ENCODE measurements around the gene IGF2BP1.
"Not testable (repeated sequence)": the region's sequence is repeated elsewhere in the genome, so short reads cannot be mapped to it uniquely, and the experiment has no call there.

Gene IGF2BP1

DNA sequence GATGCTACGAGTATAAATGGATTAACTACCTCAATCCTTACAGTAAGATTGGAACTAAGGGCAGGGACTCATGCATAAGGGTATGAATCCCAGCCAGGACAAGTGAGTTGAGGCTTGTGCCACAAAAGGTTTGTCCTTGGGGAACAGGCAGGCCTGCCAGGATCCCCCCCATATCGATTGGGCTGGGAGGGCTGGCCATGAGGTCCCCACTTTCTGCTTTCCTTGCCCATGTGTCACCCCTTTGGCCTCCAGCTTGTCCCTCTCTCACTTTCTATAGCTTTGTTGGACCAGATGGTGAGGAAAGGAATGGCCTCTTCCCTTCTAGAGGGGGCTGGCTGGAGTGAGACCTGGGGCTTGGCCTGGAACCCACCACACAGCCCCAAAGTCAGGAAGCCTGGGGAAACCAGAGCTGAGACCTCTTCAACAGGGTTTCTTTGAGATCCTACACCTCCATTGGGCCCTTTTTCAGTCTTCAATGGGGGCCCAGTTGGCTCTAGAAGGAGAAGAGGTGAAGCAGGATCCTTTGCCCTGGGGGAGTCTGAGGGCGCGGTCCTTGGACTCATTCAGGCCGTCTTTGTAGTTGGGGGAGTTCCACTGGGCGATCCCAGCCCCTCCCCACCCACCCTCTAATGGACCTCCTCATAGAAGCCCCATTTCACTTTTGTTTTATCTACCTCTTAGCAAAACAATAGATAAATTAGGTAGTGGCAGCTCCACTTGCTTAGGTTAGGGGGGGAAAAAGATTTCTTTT, 57.3 kb downstream of the IGF2BP1 start:
- no peak for DNase-seq (ENCODE audit: low read depth)

DNA sequence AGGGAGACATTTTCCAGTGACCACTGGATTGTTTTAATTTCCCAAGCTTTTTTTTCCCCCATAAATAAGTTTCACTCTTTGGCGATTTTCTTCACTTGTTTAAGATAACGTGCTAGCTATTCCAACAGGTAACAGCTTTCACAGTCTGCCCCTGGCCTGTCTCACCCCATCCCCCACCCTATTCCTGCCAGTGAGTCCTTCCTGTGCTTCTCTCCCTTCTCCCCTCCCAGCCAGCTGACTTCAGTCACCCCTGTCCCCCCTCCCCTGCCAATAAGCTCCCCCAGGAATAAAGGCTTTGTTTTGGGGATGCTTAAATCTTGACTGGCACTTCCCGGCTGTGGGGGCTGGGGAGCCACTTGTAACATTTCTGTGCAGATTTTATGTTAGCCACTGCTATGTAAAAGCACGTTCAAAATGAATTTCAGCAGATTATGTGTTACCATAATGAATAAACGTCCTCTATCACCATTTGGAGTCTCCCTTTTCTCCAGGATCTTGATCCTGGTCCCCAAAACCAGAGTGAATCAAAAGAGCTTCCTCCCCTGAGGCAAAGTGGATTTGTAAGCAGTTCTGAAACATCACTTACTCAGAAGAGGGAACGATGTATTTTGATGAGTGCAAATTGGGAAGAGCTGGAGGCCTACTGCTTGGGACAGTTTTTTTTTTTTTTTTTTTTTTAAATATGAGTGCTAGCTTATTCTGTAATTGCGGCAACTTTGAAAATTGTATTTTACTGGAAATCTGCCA, 58.2 kb downstream of the IGF2BP1 start:
- no peak for DNase-seq (ENCODE audit: low read depth)

DNA sequence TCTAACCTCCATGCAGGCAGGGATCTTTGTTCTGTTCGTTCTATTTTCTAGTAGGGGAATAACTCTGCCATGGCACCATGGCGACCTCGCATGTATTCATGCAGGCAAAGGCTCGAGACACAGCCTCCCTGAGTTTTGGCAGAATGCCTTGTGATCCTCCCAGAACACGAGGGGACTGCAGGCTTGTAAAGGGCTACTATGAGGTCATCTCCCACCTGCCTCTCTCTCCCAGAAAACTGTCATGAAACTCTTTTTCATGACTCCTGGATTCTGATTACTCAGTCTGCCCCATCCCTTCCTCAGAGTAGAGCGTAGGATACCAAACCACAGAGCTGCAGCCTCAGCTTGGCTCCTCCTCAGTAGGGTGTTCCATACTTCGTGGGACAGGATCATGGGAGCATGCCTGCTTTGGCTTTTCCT, 64.3 kb downstream of the IGF2BP1 start:
- DNase-seq (ENCODE audit: low read depth), result peak; percentile 49

- DNase-seq (ENCODE audit: low read depth), result no peak
Measured at GRCh38 chr17:49063652-49064051, 66.5 kb downstream of the IGF2BP1 start.

GRCh38 chr17:49067163-49067562, 70.0 kb downstream of the IGF2BP1 start:
- no peak for DNase-seq (ENCODE audit: low read depth)

- DNase-seq (ENCODE audit: low read depth), result peak; percentile 39
Measured at GRCh38 chr17:49069585-49070273, 72.5 kb downstream of the IGF2BP1 start.

- peak; percentile 56 for DNase-seq (ENCODE audit: low read depth)
Measured at GRCh38 chr17:49071106-49071505, 73.9 kb downstream of the IGF2BP1 start.

DNA sequence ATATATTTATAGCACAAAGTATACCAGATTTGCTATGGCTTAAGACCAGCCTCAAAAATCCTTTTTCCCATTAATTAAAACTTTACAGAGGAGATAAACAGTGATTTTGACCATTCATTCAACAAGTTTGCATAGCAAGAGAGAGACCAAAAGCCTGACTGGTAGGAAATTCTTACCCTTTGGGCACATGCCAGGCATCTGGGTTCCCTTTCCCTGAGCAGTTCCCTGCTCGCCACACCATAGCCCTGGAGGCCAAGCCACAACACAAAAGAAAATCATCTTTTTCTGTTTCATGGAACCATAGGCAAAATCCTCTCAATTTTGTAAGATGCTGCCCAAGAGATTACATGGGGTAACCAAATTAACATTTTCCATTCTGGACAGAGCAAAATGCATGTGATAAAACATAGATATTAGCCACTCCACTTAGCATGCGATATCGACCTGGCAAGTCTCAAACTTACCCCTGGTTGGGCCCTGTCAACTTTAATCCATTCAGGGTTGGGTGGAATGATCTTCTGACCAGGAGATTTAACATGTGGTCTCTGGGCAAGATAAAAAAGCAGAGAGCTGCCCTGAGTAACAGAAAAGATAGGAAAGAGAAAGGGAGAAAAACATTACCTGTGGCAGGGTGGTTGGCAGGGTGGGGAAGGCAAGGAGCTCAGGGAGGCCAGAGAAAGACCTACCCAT, 77.8 kb downstream of the IGF2BP1 start:
- DNase-seq (ENCODE audit: low read depth), result peak; percentile 82

GRCh38 chr17:49076573-49077384, 79.6 kb downstream of the IGF2BP1 start:
- DNase-seq (ENCODE audit: low read depth), result peak; percentile 91

DNA sequence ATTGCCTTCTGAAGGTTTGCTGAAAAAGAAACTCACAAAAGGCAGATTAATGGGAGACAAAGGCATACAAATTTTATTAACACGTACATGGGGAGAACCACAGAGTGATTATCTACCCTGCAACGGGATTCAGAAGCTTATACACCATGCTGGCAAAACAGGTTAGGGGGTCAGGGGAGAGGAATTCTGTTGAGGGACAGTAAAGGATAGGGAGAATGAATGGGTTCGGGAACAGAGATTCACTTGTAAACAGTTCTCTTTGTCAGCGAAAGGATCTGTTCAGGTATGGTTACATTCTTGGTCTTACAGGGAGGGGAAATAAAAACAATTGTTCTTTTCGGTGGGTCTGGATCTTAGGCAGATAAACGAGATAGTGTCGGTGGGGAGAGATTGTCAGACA, 81.1 kb downstream of the IGF2BP1 start:
- DNase-seq (ENCODE audit: low read depth), result no peak

GRCh38 chr17:49079840-49080663, 82.9 kb downstream of the IGF2BP1 start:
- no peak for DNase-seq (ENCODE audit: low read depth)

DNA sequence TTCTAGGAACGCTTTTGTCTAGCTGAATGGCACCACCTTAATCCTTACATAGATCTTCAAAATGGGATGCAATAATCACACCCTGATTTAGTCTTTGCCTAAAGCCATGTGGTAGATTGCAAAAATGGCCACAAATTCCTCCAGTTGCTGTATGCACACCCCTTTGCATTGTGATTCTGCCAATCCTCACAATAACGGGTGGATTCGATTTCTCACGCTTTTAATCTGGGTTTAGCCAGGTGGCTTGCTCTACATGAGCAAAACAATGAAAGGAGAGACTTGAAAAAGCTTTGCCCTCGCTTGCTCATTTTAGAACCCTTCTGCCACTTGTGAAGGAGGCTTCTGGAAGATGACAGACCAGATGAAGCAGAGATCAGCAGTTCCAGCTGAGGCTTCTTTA, 85.0 kb downstream of the IGF2BP1 start:
- no peak for DNase-seq (ENCODE audit: low read depth)

GRCh38 chr17:49085046-49085445, 87.9 kb downstream of the IGF2BP1 start:
- DNase-seq (ENCODE audit: low read depth), result not testable (repeated sequence)

DNA sequence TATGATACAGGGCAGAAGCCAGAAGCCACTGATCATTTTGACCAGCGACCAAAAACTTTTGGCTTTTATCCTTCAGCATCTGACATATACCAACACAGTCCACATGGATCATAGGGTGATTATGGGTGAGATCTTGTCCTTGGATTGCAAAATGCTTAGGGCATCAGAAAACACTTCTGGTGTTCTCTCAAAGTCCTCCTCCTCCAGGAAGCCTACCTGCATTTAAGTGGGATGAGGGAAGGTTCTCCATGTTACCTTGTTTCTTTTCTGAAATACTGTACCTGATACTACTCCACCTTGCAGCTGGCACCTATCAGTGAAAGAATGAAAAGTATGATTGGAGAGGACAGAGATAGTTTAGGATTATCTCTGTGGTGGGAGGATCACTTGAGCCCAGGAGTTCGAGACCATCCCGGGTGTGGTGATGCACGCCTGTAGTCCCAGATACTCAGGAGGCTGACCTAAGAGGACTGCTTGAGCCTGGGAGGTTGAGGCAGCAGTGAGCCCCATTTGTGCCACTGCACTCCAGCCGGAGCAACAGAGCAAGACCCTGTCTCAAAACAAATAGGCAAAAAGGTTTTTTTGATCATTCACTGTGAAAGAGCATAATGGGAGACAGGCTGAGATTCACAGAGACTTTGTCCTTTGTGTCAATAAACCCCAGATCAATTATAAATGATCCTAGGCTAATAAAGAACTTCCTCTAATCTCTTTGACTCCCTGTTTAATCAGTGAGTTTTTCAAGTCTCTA, 88.6 kb downstream of the IGF2BP1 start:
- DNase-seq (ENCODE audit: low read depth), result no peak

- DNase-seq (ENCODE audit: low read depth), result no peak
Measured at GRCh38 chr17:49086316-49086605, 89.1 kb downstream of the IGF2BP1 start.

- no peak for DNase-seq (ENCODE audit: low read depth)
Measured at GRCh38 chr17:49086649-49087048, 89.5 kb downstream of the IGF2BP1 start.

GRCh38 chr17:49089094-49089493, 91.9 kb downstream of the IGF2BP1 start:
- DNase-seq (ENCODE audit: low read depth), result no peak

DNA sequence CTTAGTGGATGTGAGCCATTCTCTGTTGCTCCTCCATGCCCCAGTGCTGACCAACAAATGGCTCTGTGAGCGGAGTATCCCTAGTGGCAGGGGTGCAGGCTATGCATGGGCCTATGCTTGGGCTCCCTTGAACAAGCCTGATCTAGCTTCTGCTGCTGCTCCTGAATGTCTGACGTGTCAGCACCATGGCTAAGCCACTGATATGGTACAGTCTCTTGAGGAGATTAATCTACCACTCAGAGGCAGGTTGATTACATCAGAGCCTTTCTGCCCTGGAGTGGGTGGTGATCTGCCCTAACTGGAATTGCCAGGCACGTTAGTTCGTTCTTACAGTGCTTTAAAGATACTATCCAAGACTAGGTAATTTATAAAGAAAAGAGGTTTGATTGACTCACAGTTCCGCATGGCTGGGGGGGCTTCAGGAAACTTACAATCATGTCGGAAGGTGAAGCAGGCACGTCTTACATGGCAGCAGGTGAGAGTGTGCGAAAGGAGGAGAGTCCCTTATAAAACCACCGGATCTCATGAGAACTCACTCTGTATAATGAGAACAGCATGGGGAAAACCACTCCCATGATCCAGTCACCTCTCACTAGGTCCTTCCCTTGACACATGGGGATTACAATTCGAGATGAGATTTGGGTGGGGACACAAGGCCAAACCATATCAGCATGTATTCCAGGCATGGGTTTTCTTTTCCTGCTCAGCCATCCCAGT, 93.9 kb downstream of the IGF2BP1 start:
- DNase-seq (ENCODE audit: low read depth), result peak; percentile 89

DNA sequence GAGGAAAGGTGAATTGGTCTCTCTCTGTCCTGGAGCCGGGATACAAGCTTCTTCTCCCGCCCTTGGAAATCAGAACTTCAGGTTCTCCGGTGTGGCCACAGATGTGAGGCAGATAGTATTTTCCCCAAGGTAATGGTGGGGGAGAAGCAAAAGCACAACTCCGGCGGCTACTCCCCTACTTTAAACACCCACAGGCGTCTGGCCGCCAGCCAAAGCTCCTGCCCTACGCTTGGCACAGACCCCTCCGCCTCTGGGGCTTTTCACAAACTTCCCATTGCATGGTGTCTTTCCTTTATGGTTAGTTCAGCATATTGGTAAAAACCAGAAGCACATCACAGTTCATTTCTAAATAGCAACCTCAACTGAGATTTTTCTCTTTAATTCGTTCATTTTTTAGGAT, 95.9 kb downstream of the IGF2BP1 start:
- no peak for DNase-seq (ENCODE audit: low read depth)

Data from amniotic epithelial cell (primary cell).